ENCODE measurements around the gene CHST7. TPM values are rescaled to one million over a fixed set of nuclear protein-coding genes. Genes with fewer than 3 reads are reported as not detected.

The CHST7 gene
- total and polyA plus RNA-seq, 10 of the 15 experiments (the other 5 are each of a cell fraction or from before 2014, with no cell fraction given) = 0.58 to 11.0 (median 5.4) TPM

GRCh38 chrX:46561824-46562657 is 11.5 kb upstream of the CHST7 start (continued):
- no peak for TF ChIP-seq ASH2L (IDR thresholded peaks at IDR 0.05; ENCODE audit: borderline replicate concordance, low read depth)
- TF ChIP-seq, protein P1, sequence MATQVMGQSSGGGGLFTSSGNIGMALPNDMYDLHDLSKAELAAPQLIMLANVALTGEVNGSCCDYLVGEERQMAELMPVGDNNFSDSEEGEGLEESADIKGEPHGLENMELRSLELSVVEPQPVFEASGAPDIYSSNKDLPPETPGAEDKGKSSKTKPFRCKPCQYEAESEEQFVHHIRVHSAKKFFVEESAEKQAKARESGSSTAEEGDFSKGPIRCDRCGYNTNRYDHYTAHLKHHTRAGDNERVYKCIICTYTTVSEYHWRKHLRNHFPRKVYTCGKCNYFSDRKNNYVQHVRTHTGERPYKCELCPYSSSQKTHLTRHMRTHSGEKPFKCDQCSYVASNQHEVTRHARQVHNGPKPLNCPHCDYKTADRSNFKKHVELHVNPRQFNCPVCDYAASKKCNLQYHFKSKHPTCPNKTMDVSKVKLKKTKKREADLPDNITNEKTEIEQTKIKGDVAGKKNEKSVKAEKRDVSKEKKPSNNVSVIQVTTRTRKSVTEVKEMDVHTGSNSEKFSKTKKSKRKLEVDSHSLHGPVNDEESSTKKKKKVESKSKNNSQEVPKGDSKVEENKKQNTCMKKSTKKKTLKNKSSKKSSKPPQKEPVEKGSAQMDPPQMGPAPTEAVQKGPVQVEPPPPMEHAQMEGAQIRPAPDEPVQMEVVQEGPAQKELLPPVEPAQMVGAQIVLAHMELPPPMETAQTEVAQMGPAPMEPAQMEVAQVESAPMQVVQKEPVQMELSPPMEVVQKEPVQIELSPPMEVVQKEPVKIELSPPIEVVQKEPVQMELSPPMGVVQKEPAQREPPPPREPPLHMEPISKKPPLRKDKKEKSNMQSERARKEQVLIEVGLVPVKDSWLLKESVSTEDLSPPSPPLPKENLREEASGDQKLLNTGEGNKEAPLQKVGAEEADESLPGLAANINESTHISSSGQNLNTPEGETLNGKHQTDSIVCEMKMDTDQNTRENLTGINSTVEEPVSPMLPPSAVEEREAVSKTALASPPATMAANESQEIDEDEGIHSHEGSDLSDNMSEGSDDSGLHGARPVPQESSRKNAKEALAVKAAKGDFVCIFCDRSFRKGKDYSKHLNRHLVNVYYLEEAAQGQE (IDR thresholded peaks at IDR 0.05; ENCODE audit: low read depth, low read length) = no peak
- TF ChIP-seq CHD1 (IDR thresholded peaks at IDR 0.05; ENCODE audit: low read depth, low read length) = no peak
- TF ChIP-seq, protein P2, sequence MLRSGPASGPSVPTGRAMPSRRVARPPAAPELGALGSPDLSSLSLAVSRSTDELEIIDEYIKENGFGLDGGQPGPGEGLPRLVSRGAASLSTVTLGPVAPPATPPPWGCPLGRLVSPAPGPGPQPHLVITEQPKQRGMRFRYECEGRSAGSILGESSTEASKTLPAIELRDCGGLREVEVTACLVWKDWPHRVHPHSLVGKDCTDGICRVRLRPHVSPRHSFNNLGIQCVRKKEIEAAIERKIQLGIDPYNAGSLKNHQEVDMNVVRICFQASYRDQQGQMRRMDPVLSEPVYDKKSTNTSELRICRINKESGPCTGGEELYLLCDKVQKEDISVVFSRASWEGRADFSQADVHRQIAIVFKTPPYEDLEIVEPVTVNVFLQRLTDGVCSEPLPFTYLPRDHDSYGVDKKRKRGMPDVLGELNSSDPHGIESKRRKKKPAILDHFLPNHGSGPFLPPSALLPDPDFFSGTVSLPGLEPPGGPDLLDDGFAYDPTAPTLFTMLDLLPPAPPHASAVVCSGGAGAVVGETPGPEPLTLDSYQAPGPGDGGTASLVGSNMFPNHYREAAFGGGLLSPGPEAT (IDR thresholded peaks at IDR 0.05; ENCODE audit: low read depth) = peak; percentile 85
- peak; percentile 70 for TF ChIP-seq MEF2B (IDR thresholded peaks at IDR 0.05; ENCODE audit: partially characterized antibody, poor library complexity, severe bottlenecking)
- no peak for TF ChIP-seq WRNIP1 (IDR thresholded peaks at IDR 0.05; ENCODE audit: borderline replicate concordance, low read depth, low read length)
- no peak for TF ChIP-seq POLR2A (IDR thresholded peaks at IDR 0.05; ENCODE audit: low read depth, low read length)
- no peak for TF ChIP-seq ZNF207 (IDR thresholded peaks at IDR 0.05; ENCODE audit: borderline replicate concordance)
- TF ChIP-seq TAF1 (IDR thresholded peaks at IDR 0.05; ENCODE audit: borderline replicate concordance, low read depth, low read length) = no peak
- peak; percentile 45 for TF ChIP-seq TBL1XR1 (IDR thresholded peaks at IDR 0.05; ENCODE audit: low read depth, low read length)
- TF ChIP-seq DPF2 (IDR thresholded peaks at IDR 0.05) = peak; percentile 90
- TF ChIP-seq NBN (IDR thresholded peaks at IDR 0.05) = peak; percentile 92; the same call in 1 of the 2 replicates
- no peak for TF ChIP-seq YBX1 (IDR thresholded peaks at IDR 0.05)
- TF ChIP-seq SUZ12 (IDR thresholded peaks at IDR 0.05; ENCODE audit: unreplicated experiment) = no peak
- TF ChIP-seq RAD51 (IDR thresholded peaks at IDR 0.05) = no peak; the same call in 1 of the 2 replicates
- TF ChIP-seq SPI1 (IDR thresholded peaks at IDR 0.05; ENCODE audit: borderline replicate concordance, insufficient read depth, low read depth, low read length) = peak; percentile 81; the same call in 1 of the 2 replicates
- peak; percentile 78 for TF ChIP-seq JUNB (IDR thresholded peaks at IDR 0.05)
- peak; percentile 70 to 94 for TF ChIP-seq EP300 (IDR thresholded peaks at IDR 0.05; ENCODE audit: borderline replicate concordance in 1 of 2, control insufficient read depth in 1 of 2, low read depth in 2 of 2, low read length in 2 of 2)
- no peak for TF ChIP-seq GABPA (IDR thresholded peaks at IDR 0.05; ENCODE audit: low read depth)
- peak; percentile 95 for TF ChIP-seq PAX5 (IDR thresholded peaks at IDR 0.05; ENCODE audit: borderline replicate concordance, low read depth, low read length)
- no peak for TF ChIP-seq NFXL1 (IDR thresholded peaks at IDR 0.05; ENCODE audit: borderline replicate concordance)
- TF ChIP-seq NR2F1 (conservative IDR thresholded peaks at IDR 0.05) = peak; percentile 67
- TF ChIP-seq CEBPZ (IDR thresholded peaks at IDR 0.05; ENCODE audit: low read depth, low read length) = no peak

Data from GM12878 (cell line).